Mammary epithelial cell (primary cell): ENCODE data around the gene TJAP1.

Experiments used
- CTCF ChIP-seq, 2 donors: IDR thresholded peaks in 1 of 2; conservative IDR thresholded peaks in 1 of 2; 2 replicates each; pipeline ENCODE4 v1.5.1; 2011 to 2012; ENCODE audit warnings: inconsistent platforms in 2 of 2, low read length in 2 of 2, mild to moderate bottlenecking in 2 of 2, control low read depth in 1 of 2, low read depth in 1 of 2; ENCODE audit not compliant: insufficient read depth in 1 of 2; ENCODE audit errors: extremely low read depth in 1 of 2
- EZH2 ChIP-seq: IDR thresholded peaks from 2 replicates; pipeline ENCODE4 v1.6.1; 2012; ENCODE audit warnings: low read length, inconsistent platforms, borderline replicate concordance

GRCh38 chr6:43508481-43509141 is 31.2 kb downstream of the TJAP1 start:
- no peak for TF ChIP-seq CTCF (conservative IDR thresholded peaks at IDR 0.05 in 1 of 2, IDR thresholded peaks at IDR 0.05 in 1 of 2; ENCODE audit: extremely low read depth in 1 of 2, insufficient read depth in 1 of 2, low read depth in 1 of 2, low read length in 2 of 2)
- no peak for TF ChIP-seq EZH2
